Natural killer cell (primary cell): Measurements from ENCODE around the gene SPAG16. TPM values are rescaled to one million over a fixed set of nuclear protein-coding genes. Genes with fewer than 3 reads are reported as not detected.

Experiments
- ATAC-seq, 3 donors: fragments of 150-1000 bp in 2 of 3; fragments of 200-7000 bp in 1 of 3; cut with Tn5 transposase; 1 replicate in 1 of 3; 2 replicates in 2 of 3; pipeline ENCODE4 v1.10.0; 2021; ENCODE audit warnings: mild to moderate bottlenecking in 2 of 3, moderate library complexity in 2 of 3
- DNase-seq, 2 donors: peaks; one replicate each; pipeline versions ENCODE4 v3.0.0 to v3.0.0-alpha.2; 2013 to 2021; ENCODE audit warnings: mixed read lengths in 1 of 2
- H3K27ac ChIP-seq: one replicate; pipeline ENCODE4 v1.5.1; 2013; ENCODE audit warnings: mild to moderate bottlenecking, low read length
- H3K27me3 ChIP-seq: one replicate; pipeline ENCODE4 v1.6.1; 2013; ENCODE audit warnings: low read length; ENCODE audit not compliant: control insufficient read depth, insufficient read depth
- H3K36me3 ChIP-seq: one replicate; pipeline ENCODE4 v1.6.1; 2013; ENCODE audit warnings: low read length; ENCODE audit not compliant: control insufficient read depth, insufficient read depth
- H3K4me1 ChIP-seq: one replicate; pipeline ENCODE4 v1.6.1; 2013; ENCODE audit warnings: low read length; ENCODE audit not compliant: control insufficient read depth, insufficient read depth
- H3K4me3 ChIP-seq: one replicate; pipeline ENCODE4 v1.5.1; 2013; ENCODE audit warnings: low read length
- H3K9me3 ChIP-seq: one replicate; pipeline ENCODE4 v1.6.1; 2013; ENCODE audit warnings: low read length; ENCODE audit not compliant: control insufficient read depth, insufficient read depth
- H3K27ac Mint-ChIP-seq, 2 donors: one replicate each; pipeline ENCODE4 v1.8.0; 2022; ENCODE audit warnings: mild to moderate bottlenecking in 2 of 2, mixed read lengths in 2 of 2, moderate library complexity in 1 of 2
- H3K27me3 Mint-ChIP-seq, 2 donors: one replicate each; pipeline ENCODE4 v1.8.0; 2022; ENCODE audit warnings: low read depth in 2 of 2, mixed read lengths in 2 of 2
- H3K36me3 Mint-ChIP-seq: one replicate; pipeline ENCODE4 v1.8.0; 2022; ENCODE audit warnings: mixed read lengths
- H3K4me1 Mint-ChIP-seq, 2 donors: one replicate each; pipeline ENCODE4 v1.8.0; 2022; ENCODE audit warnings: mixed read lengths in 2 of 2
- H3K4me3 Mint-ChIP-seq: one replicate; pipeline ENCODE4 v1.8.0; 2022; ENCODE audit warnings: mild to moderate bottlenecking, moderate library complexity, mixed read lengths
- H3K9me3 Mint-ChIP-seq, 2 donors: one replicate each; pipeline ENCODE4 v1.8.0; 2022; ENCODE audit warnings: mixed read lengths in 2 of 2
- CTCF ChIP-seq: fragments of 200-600 bp; IDR thresholded peaks from one replicate; pipeline ENCODE4 v1.8.0; 2022; ENCODE audit warnings: antibody characterized with exemption
- whole genome bisulfite sequencing: methylation state at CpG from one replicate; pipeline ENCODE4 v1.1.7; 2013; ENCODE audit warnings: missing lambda C conversion rate; ENCODE audit not compliant: insufficient coverage; 5-methylcytosine and 5-hydroxymethylcytosine counted together
- intact Hi-C: fragments of 100-400 bp; cut with micrococcal nuclease; formaldehyde crosslinking; loops from one replicate; pipeline ENCODE4 v1.14.2; 2022
- total RNA-seq, 4 donors: library from RNA; stranded (reverse); fragments of 120-200 nt in 1 of 4; gene quantifications; one replicate each; pipeline versions ENCODE4 v1.2.3 to v1.2.4, GENCODE V29; 2013 to 2022

The SPAG16 gene
- total RNA-seq, 3 donors from 2014 or later (not counting 1 experiment from before 2014, with no cell fraction given): 3.5 to 5.8 (median 4.0) TPM

GRCh38 chr2:213317929-213318328 lies 33.7 kb downstream of the SPAG16 start:
- Histone ChIP-seq H3K27ac (no peak overlapping the region), H3K36me3 (no peaks in the 10 kb centered on the region), H3K4me3 (no peak overlapping the region), H3K4me1 (no peaks in the 10 kb centered on the region), H3K9me3 (no peaks in the 10 kb centered on the region), H3K27me3 (no peaks in the 10 kb centered on the region)
- no peak for TF ChIP-seq CTCF
- intact Hi-C loops: no loop called here
- Mint-ChIP-seq H3K27ac (no peak overlapping the region), H3K9me3 (peaks cover 0 to 2% of the 10 kb centered on the region in 2 donors), H3K27me3 (no peaks in the 10 kb centered on the region), H3K4me1 (peaks cover 0 to 4% of the 10 kb centered on the region in 2 donors), H3K4me3 (no peak overlapping the region), H3K36me3 (no peaks in the 10 kb centered on the region)
- ATAC-seq (no peak), DNase-seq (no peak)
- WGBS: no CpG with 5 or more reads among the region's 3 CpGs

- Mint-ChIP-seq H3K27ac (no peak overlapping the region), H3K27me3 (no peaks in the 10 kb centered on the region), H3K36me3 (peaks cover 6% of the 10 kb centered on the region), H3K9me3 (peaks cover 0 to 2% of the 10 kb centered on the region in 2 donors), H3K4me3 (no peak overlapping the region), H3K4me1 (peaks cover 0 to 4% of the 10 kb centered on the region in 2 donors)
- DNase-seq: no peak
- Histone ChIP-seq H3K27ac (no peak overlapping the region), H3K36me3 (no peaks in the 10 kb centered on the region), H3K4me1 (no peaks in the 10 kb centered on the region), H3K9me3 (no peaks in the 10 kb centered on the region), H3K4me3 (no peak overlapping the region), H3K27me3 (no peaks in the 10 kb centered on the region)
- WGBS: 100% methylated on average over 2 of the region's 2 CpGs
- ATAC-seq: no peak
- intact Hi-C loops: no loop called here
- TF ChIP-seq CTCF: no peak
Measured at GRCh38 chr2:213320604-213321003, 36.3 kb downstream of the SPAG16 start.

GRCh38 chr2:213336253-213336770 lies 52.0 kb downstream of the SPAG16 start:
- Histone ChIP-seq H3K4me1 (no peaks in the 10 kb centered on the region), H3K4me3 (no peak overlapping the region), H3K36me3 (no peaks in the 10 kb centered on the region), H3K9me3 (peaks cover 17% of the 10 kb centered on the region), H3K27me3 (no peaks in the 10 kb centered on the region), H3K27ac (no peak overlapping the region)
- WGBS: 95% methylated on average over 4 of the region's 4 CpGs
- H3K27ac Mint-ChIP-seq: no peak overlapping the region
- ATAC-seq (no peak), DNase-seq (no peak)
- intact Hi-C loops: no loop called here
- H3K27me3 Mint-ChIP-seq: no peaks in the 10 kb centered on the region
- no peaks in the 10 kb centered on the region for H3K4me1 Mint-ChIP-seq
- peaks cover 22 to 29% of the 10 kb centered on the region in 2 donors for H3K9me3 Mint-ChIP-seq
- TF ChIP-seq CTCF: no peak
- H3K36me3 Mint-ChIP-seq: peaks cover 35% of the 10 kb centered on the region
- no peak overlapping the region for H3K4me3 Mint-ChIP-seq

- Histone ChIP-seq H3K36me3 (no peaks in the 10 kb centered on the region), H3K27me3 (no peaks in the 10 kb centered on the region), H3K27ac (no peak overlapping the region), H3K4me3 (no peak overlapping the region), H3K9me3 (no peaks in the 10 kb centered on the region), H3K4me1 (no peaks in the 10 kb centered on the region)
- no peak for TF ChIP-seq CTCF
- Mint-ChIP-seq H3K27me3 (no peaks in the 10 kb centered on the region), H3K27ac (no peak overlapping the region), H3K9me3 (peaks cover 4 to 9% of the 10 kb centered on the region in 2 donors), H3K36me3 (peaks cover 6% of the 10 kb centered on the region), H3K4me3 (no peak overlapping the region), H3K4me1 (no peaks in the 10 kb centered on the region)
- ATAC-seq (no peak), DNase-seq (no peak)
- intact Hi-C loops: no loop called here
- WGBS: no CpG with 5 or more reads among the region's 2 CpGs
Measured at GRCh38 chr2:213353419-213353818, 69.2 kb downstream of the SPAG16 start.
